DND-41 (cell line): ENCODE results near the gene DBP.

ENCODE experiments used
- ATAC-seq: fragments of 200-7000 bp; cut with Tn5 transposase; 3 replicates; pipeline ENCODE4 v1.9.1; 2021; ENCODE audit warnings: low read depth; ENCODE audit not compliant: insufficient read depth
- DNase-seq: peaks from one replicate; pipeline ENCODE4 v3.0.0-alpha.2; 2020
- H2AFZ ChIP-seq: 2 replicates; pipeline ENCODE4 v1.6.0; 2012; ENCODE audit warnings: low read depth, low read length
- H3K27ac ChIP-seq: 2 replicates; pipeline ENCODE4 v1.5.1; 2012; ENCODE audit warnings: low read length, inconsistent platforms
- H3K27me3 ChIP-seq: fragments of 200-600 bp; sonication (generic); 2 replicates; pipeline ENCODE4 v1.6.0; 2012; ENCODE audit warnings: low read length, mild to moderate bottlenecking, inconsistent platforms; ENCODE audit not compliant: insufficient read depth, poor library complexity
- H3K36me3 ChIP-seq: 2 replicates; pipeline ENCODE4 v1.5.1; 2012; ENCODE audit warnings: low read length, inconsistent platforms; ENCODE audit not compliant: insufficient read depth
- H3K4me1 ChIP-seq: 2 replicates; pipeline ENCODE4 v1.5.1; 2012; ENCODE audit warnings: mild to moderate bottlenecking, low read length; ENCODE audit not compliant: insufficient read depth
- H3K4me2 ChIP-seq: 2 replicates; pipeline ENCODE4 v1.6.0; 2012; ENCODE audit warnings: mild to moderate bottlenecking, moderate library complexity, low read length, inconsistent platforms; ENCODE audit not compliant: insufficient read depth
- H3K4me3 ChIP-seq, 2 experiments: fragments of 200-600 bp in 1 of 2; shearing (Covaris generic) in 1 of 2; 2 replicates each; pipeline ENCODE4 v1.5.1; 2012 to 2016; ENCODE audit warnings: inconsistent platforms in 2 of 2, low read length in 2 of 2, mild to moderate bottlenecking in 2 of 2, low read depth in 1 of 2, moderate library complexity in 1 of 2
- H3K79me2 ChIP-seq: 2 replicates; pipeline ENCODE4 v1.6.0; 2012; ENCODE audit warnings: low read length, inconsistent platforms; ENCODE audit not compliant: insufficient read depth
- H3K9ac ChIP-seq: 2 replicates; pipeline ENCODE4 v1.6.0; 2012; ENCODE audit warnings: low read depth, mild to moderate bottlenecking, inconsistent platforms, low read length, moderate library complexity
- H3K9me3 ChIP-seq: 2 replicates; pipeline ENCODE4 v1.5.1; 2012; ENCODE audit warnings: low read length, moderate library complexity, mild to moderate bottlenecking, inconsistent platforms; ENCODE audit not compliant: insufficient read depth, severe bottlenecking
- H4K20me1 ChIP-seq: 2 replicates; pipeline ENCODE4 v1.6.0; 2012; ENCODE audit warnings: low read length; ENCODE audit not compliant: insufficient read depth
- EZH2 ChIP-seq: IDR thresholded peaks from 3 replicates; pipeline ENCODE4 v1.6.1; 2012; ENCODE audit warnings: borderline replicate concordance, low read depth, mild to moderate bottlenecking, moderate library complexity, low read length, inconsistent platforms; ENCODE audit not compliant: severe bottlenecking
- TF ChIP-seq, protein P1 (sequence below): IDR thresholded peaks from 2 replicates; pipeline ENCODE4 v1.5.1; 2012; ENCODE audit warnings: borderline replicate concordance, low read length, moderate library complexity, mild to moderate bottlenecking; ENCODE audit not compliant: poor library complexity, severe bottlenecking; ENCODE audit errors: extremely low read depth

DBP gene

DNA sequence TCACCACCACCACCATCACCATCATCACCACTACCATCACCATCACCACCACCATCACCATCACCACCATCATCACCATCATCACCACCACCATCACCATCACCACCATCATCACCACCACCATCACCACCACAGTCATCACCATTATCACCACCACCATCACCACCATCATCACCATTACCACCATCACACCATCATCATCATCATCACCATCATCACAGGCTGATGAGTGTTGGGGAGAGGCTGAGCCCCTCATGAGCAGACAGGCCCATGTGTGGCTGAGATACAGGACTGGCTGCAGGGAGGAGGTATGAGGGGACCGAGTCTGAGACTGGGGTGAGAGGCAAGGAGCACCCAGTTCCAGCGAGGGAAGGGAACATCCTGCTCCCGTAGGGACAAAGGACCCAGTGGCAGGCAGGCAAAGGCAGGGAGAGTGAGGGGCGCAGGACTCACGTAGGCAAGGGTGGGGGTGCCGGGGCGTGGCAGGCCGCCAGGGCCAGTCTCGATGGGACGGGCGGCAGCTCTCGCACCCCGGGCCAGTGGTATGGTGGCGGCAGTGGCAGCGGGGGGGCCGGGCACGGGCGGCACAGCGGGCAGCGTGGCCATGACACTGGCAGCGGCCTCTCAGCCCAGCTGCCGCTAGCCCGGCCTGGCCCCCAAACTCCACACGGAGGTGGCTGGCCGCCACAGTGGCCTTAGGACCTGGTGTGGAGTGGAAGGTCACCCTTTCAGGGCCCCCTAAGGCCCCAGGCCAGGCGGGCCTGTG, 32.9 kb upstream of the DBP start:
- Histone ChIP-seq H3K9me3 (no peaks in the 10 kb centered on the region), H3K9ac (no peak overlapping the region), H3K4me2 (no peak overlapping the region), H3K4me1 (peaks cover 3% of the 10 kb centered on the region), H2AFZ (no peak overlapping the region), H3K79me2 (no peaks in the 10 kb centered on the region), H3K27ac (no peak overlapping the region), H3K4me3 (no peak overlapping the region), H3K36me3 (no peaks in the 10 kb centered on the region), H4K20me1 (no peaks in the 10 kb centered on the region), H3K27me3 (no peaks in the 10 kb centered on the region)
- ATAC-seq (no peak), DNase-seq (no peak)
- TF ChIP-seq, protein P1, sequence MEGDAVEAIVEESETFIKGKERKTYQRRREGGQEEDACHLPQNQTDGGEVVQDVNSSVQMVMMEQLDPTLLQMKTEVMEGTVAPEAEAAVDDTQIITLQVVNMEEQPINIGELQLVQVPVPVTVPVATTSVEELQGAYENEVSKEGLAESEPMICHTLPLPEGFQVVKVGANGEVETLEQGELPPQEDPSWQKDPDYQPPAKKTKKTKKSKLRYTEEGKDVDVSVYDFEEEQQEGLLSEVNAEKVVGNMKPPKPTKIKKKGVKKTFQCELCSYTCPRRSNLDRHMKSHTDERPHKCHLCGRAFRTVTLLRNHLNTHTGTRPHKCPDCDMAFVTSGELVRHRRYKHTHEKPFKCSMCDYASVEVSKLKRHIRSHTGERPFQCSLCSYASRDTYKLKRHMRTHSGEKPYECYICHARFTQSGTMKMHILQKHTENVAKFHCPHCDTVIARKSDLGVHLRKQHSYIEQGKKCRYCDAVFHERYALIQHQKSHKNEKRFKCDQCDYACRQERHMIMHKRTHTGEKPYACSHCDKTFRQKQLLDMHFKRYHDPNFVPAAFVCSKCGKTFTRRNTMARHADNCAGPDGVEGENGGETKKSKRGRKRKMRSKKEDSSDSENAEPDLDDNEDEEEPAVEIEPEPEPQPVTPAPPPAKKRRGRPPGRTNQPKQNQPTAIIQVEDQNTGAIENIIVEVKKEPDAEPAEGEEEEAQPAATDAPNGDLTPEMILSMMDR, result no peak
- no peak for TF ChIP-seq EZH2

DNA sequence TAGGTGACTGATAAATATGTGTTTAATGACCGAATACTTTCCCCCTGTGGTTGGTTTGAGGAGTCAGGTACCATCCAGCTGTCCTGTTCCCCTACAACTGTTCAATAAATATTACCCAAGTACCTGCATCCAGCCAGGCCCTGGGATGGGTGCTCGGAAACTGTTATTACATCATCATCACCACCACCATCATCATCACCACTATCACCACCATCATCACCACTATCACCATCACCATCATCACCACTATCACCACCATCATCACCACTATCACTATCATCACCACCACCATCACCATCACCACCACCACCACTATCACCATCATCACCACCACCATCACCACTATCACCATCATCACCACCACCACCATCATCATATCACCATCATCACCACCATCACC, 31.6 kb upstream of the DBP start:
- no peak for ATAC-seq
- Histone ChIP-seq H4K20me1 (no peaks in the 10 kb centered on the region), H3K27ac (no peak overlapping the region), H3K9me3 (no peaks in the 10 kb centered on the region), H3K9ac (no peak overlapping the region), H3K4me3 (no peak overlapping the region), H3K79me2 (no peaks in the 10 kb centered on the region), H3K27me3 (no peaks in the 10 kb centered on the region), H3K4me1 (no peaks in the 10 kb centered on the region), H3K4me2 (no peak overlapping the region), H3K36me3 (no peaks in the 10 kb centered on the region), H2AFZ (no peak overlapping the region)
- DNase-seq, result no peak
- TF ChIP-seq, protein P1, result no peak
- TF ChIP-seq EZH2, result no peak

DNA sequence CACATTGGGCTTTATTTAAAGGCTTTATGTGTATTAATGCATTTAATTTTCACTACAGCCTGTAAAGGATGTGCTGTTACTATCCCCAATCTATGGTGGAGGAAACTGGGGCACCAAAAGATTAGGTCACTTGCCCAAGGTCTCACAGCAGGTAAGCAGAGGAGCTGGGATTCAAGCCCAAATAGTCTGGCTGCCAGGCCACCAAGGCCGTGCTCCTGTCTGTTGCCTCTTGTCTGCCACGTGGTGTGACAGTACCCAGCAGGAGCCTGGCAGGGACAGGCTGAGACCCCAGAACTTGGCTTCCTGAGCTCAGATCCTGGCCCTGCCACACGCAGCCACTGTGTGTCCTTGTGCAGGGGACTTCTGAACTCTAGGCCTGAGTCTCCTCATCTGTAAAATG, 31.2 kb upstream of the DBP start:
- TF ChIP-seq EZH2, result no peak
- TF ChIP-seq, protein P1, result no peak
- ATAC-seq (no peak), DNase-seq (no peak)
- no peak overlapping the region for H3K9ac ChIP-seq
- no peaks in the 10 kb centered on the region for H3K4me1 ChIP-seq
- H4K20me1 ChIP-seq, result no peaks in the 10 kb centered on the region
- no peak overlapping the region for H3K27ac ChIP-seq
- no peak overlapping the region for H3K4me2 ChIP-seq
- H3K27me3 ChIP-seq, result no peaks in the 10 kb centered on the region
- H2AFZ ChIP-seq, result no peak overlapping the region
- H3K36me3 ChIP-seq, result no peaks in the 10 kb centered on the region
- no peak overlapping the region for H3K4me3 ChIP-seq
- H3K9me3 ChIP-seq, result no peaks in the 10 kb centered on the region
- no peaks in the 10 kb centered on the region for H3K79me2 ChIP-seq
